Left lobe of liver (tissue), 2 donors: ENCODE data around the gene ARL5C. TPM values are rescaled to one million over a fixed set of nuclear protein-coding genes. Genes with fewer than 3 reads are reported as not detected.

Experiments used
- ATAC-seq: fragments of 200-7000 bp; cut with Tn5 transposase; one replicate; pipeline ENCODE4 v1.9.1; 2020; ENCODE audit warnings: mild to moderate bottlenecking, moderate library complexity
- DNase-seq: peaks from one replicate; pipeline ENCODE4 v3.0.0-alpha.2; 2020; ENCODE audit warnings: low spot score
- total RNA-seq: library from RNA; stranded (reverse); gene quantifications from one replicate; pipeline ENCODE4 v1.2.1, GENCODE V29; 2021
- donor health status: DM: no; HTN: no; CAD: no; lungs with moderate emphysema.
- donor health status: DM: no; HTN: yes; CAD: no.

The ARL5C gene
- not detected for total RNA-seq

DNA sequence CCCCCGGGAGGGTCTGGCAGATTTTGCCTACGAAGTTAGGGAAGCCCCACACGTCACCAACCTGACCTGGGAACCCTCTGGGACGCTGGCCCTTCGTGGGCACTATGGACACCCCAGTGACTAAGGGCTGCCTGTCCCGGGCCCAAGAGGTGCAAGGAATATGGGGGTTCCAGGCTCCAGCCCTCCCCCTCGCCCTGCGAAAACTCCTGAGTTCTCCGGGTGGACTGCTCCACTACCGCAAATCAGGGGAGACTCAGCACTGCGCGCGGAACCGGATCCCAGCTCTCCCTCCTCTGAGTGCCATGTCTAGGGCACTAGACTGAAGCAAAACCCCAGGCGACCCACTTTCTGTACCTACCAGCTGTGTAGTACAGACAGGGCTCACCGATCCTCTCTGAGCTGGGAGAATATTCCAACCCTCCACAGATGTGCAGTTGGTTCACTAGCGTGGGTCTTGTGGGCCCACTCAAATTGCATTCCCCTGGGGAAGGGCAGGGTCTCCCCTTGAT, at the start of gene ARL5C:
ARL5C (minus strand) TSS at position 321 of the 509 bp plus-strand sequence. CDS start 401 bp downstream, outside the sequence.
- no peak for DNase-seq

GRCh38 chr17:39213852-39214251, 47.9 kb upstream of the ARL5C start:
- DNase-seq (no peak), ATAC-seq (no peak)

More for the DNA sequence above, at the start of gene ARL5C:
- ATAC-seq = no peak

- peak; percentile 50 for ATAC-seq
- DNase-seq = no peak
Observed at GRCh38 chr17:39212841-39213480, 47.0 kb upstream of the ARL5C start.

- ATAC-seq = no peak
- DNase-seq = no peak
Observed at GRCh38 chr17:39212195-39212810, 46.3 kb upstream of the ARL5C start.

DNA sequence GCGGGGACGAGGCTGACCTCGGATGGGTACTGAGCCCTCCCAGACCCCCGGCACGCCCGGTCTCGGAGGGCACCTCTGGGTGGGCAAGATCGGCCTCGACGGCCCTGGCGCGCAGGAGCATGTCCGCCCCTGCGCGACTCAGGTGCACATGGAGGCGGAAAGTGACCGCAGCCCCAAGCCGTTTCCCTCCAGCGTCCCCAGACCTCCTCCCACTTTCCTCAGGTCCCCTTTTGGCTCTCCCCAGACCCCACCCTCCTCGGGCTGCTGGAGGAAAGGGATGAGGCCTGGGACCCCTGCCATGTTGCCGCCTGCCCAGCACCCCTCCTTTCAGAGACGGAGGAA, 44.1 kb upstream of the ARL5C start:
- ATAC-seq = no peak
- no peak for DNase-seq

DNA sequence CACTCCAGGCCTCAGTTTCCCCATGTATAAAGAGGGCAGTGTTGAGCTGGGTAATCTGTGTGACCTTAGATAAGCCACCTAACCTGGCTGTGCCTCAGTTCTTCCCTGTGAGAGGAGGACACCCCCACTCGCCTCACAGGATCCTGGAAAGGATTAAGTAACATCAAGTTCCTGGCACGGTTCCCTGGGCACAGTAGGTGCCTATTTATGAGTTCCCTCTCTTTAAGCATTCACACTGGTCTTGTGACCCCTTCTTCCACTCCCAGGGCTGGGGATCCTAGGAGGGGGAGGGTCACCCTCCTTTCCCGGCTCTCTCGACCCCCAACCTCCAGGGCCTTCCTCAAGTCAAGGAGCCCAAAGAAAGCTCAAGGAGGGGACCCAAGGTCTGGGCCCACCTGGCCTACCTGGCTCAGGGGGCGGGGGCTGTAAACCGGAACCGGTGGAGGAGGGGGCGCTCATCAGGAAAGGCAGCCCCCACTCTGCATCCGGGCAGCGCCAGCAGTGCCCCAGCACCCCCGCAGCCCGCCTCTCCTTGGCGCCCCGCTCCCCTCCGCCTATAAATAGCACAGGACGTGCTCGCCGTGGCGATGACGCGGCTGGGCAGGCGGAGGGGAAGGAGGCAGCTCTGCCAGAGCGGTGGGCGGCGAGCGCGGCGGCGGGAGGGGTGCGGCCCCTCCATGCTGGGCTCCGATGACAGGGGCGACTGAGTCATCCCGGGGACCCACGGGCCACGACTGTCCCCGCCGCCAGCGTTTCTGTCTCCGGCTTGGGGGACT, 43.5 kb upstream of the ARL5C start:
- no peak for DNase-seq
- peak; percentile 15 for ATAC-seq

- ATAC-seq (no peak), DNase-seq (no peak)
Observed at GRCh38 chr17:39208893-39209292, 42.9 kb upstream of the ARL5C start.

GRCh38 chr17:39208136-39208535, 42.2 kb upstream of the ARL5C start:
- ATAC-seq (no peak), DNase-seq (no peak)

DNA sequence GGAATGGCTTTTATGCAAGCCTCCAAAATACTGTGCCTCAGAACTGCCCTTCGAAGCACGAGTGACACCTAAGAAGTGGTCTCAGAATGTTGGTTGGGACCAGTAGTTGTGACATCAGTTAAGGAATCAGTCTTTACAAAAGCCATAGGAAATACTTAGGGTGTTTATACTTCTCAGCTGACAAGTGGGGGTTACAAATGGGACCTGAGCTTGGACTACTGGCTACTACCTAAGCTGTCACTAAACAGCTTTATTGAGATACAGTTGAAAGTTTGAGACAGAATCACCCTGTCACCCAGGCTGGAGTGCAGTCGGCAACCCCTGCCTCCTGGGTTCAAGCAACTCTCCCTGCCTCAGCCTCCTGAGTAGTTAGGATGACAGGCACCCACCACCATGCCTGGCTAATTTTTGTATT, 39.2 kb upstream of the ARL5C start:
- DNase-seq (no peak), ATAC-seq (no peak)

- DNase-seq = no peak
- no peak for ATAC-seq
Observed at GRCh38 chr17:39204245-39204644, 38.3 kb upstream of the ARL5C start.

DNA sequence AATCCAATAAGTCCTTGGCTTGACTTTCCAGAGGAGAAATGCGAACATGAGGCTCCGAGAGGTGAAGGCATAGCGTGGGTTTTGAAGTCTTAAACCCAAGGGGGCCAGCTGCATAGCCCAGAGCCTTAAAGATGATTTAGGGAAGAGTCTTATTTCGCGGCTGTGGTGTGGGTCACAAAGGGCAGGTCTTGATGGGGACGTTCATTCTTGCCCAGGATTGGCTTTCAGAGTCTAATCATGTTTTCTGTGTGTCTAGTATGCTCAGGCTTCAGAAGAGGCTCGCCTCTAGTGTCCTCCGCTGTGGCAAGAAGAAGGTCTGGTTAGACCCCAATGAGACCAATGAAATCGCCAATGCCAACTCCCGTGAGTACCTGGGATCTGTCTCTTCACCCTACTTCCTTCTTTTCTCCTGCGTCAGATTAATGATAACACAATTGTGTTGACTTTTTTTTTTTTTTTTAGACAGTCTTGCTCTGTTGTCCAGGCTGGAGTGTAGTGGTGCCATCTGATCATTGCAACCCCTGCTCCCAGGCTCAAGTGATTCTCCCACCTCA, 35.1 kb upstream of the ARL5C start:
- ATAC-seq (no peak), DNase-seq (no peak)

DNA sequence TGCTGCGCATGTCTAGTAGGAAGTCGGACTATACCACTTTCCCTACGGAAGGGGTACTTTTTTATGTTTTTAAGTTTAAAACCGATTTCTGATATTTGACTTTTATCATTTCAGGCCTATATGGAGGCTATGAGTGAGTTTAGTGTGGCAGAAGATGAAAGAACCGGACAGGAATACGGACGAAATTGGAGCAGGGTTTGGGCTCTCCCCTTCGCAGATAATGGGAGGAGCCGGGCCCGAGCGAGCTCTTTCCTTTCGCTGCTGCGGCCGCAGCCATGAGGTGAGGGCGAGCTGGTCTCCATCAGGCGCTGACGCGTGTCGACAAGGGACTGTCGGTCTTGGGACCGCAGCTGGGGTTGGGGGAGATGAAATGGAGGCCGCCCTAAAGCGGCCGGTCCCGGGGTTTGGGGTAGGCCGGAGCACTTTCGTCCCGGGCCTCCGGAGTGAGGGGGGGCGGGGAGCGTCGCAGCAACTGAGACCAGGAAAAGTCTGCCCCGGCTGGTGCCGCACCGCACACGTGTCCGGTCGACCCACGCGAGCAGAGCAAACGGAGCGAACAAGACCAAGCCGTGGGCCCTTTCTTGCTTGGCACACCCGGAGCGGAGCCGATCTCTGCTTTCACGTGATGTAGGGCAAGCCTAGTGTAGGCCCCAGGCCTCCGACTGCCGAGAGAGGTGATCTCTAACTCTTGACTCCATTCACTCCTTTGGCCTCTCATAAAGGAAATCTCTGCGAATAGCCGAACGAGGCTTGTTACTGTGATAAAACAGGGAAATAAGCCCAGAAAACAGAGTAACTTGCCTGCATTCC, 34.3 kb upstream of the ARL5C start, which contains the start of gene RPL19:
RPL19 (plus strand) TSS at position 214 of the 810 bp plus-strand sequence; CDS start at position 276, 62 bp downstream.
- ATAC-seq = peak; percentile 87
- DNase-seq = peak; percentile 80

- ATAC-seq (peak; percentile 85), DNase-seq (peak; percentile 89)
Observed at GRCh38 chr17:39199820-39200069, 33.8 kb upstream of the ARL5C start.

GRCh38 chr17:39198186-39198566, 32.2 kb upstream of the ARL5C start:
- DNase-seq (no peak), ATAC-seq (no peak)

DNA sequence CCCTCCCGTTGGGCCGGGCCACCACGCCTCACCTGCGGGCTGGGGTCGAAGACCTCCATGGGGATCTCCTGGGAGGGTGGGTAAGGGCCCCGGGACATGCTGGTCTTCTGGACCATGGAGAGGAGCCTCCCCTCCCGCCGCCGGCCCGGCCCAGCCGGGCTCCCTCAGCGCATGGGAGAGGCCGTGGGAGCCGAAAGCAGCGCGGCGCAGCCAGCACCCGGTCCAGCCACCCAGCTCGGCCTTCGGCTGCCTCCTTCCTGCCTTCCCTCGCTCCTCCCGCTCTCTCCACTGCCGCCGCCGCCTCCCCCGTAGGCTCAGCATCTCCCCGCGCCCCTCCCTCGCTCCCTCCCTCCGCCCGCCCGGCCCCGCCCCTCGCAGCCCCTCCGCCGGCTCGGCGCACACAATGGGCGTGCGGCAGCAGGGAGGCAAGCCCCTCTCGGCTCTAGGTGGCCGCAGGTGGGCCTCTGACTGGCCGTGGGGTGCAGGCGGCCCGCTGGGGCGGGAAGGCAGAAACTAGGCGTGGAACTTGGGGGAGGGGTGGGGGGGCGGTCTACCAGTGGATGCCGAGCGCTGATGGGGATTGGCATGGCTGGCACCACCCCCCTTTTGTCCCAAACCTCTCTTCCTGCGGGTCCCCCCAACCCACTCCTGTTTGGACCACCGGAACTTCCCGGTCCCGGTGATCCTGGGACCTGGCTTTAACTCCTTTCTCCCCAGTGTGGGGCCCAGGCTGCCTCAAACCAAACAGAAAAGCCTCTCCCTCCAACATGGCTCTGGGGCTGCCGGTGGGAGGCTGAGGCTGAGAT, 31.6 kb upstream of the ARL5C start, which contains the start of gene CACNB1:
CACNB1 (minus strand) TSS at position 290 of the 806 bp plus-strand sequence; CDS start at position 116, 174 bp downstream.
- ATAC-seq = peak; percentile 40

GRCh38 chr17:39196808-39197291, 30.9 kb upstream of the ARL5C start:
- DNase-seq = no peak
- no peak for ATAC-seq

More for the DNA sequence above, 31.6 kb upstream of the ARL5C start, which contains the start of gene CACNB1:
- DNase-seq = no peak

DNA sequence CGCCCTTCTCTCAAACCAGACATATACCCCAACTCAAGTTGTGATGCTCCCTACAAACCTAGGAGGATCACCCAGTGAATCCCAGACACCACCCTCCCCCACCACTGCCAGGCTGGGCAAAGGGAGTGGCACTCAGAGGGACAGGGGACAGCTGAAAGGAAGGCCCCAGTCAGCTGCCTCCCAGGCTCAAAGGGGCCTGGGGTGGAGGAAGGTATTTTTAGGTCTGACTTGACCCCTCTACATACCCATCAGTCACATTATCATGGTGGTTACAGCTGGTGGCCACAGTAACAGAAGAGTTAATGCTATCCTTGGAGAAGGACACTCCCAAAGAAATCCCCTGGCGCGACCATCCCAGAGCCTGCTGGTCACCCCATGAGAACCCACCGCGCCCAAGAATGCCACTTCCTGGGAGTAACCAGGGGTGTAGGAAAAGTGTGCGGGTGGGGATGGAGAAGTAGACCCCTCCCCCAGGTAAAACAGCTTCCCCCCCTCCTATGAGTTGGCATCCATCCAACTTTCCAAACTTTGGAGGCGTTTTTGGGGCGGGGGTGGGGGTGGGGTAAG, 30.4 kb upstream of the ARL5C start:
- ATAC-seq (no peak), DNase-seq (no peak)

- DNase-seq = no peak
- no peak for ATAC-seq
Observed at GRCh38 chr17:39195568-39196160, 29.7 kb upstream of the ARL5C start.

GRCh38 chr17:39194985-39195524, 29.1 kb upstream of the ARL5C start:
- no peak for DNase-seq
- no peak for ATAC-seq
